ENCODE data around the gene PDGFRA. TPM values are rescaled to one million over a fixed set of nuclear protein-coding genes. Genes with fewer than 3 reads are reported as not detected.
"Not testable (repeated sequence)": the region's sequence is repeated elsewhere in the genome, so short reads cannot be mapped to it uniquely, and the experiment has no call there.

PDGFRA gene
- total RNA-seq, 1 donor from 2014 or later: 215 TPM

GRCh38 chr4:54252312-54252711 is 23.2 kb downstream of the PDGFRA start:
- DNase-seq (ENCODE audit: extremely low spot score, unreplicated experiment); H3K27ac Mint-ChIP-seq; H3K4me3 Mint-ChIP-seq; H3K9me3 Mint-ChIP-seq; H3K4me1 Mint-ChIP-seq (ENCODE audit: unreplicated experiment); H3K27me3 Mint-ChIP-seq: not testable (repeated sequence)
- H3K36me3 Mint-ChIP-seq: peaks cover 18% of the 10 kb centered on the region

- no peak for TF ChIP-seq CTCF (conservative IDR thresholded peaks at IDR 0.05)
Observed at GRCh38 chr4:54254116-54254914, 25.2 kb downstream of the PDGFRA start.

GRCh38 chr4:54254915-54255246 is 25.8 kb downstream of the PDGFRA start:
- Mint-ChIP-seq H3K36me3 (peaks cover 25% of the 10 kb centered on the region), H3K4me1 (ENCODE audit: unreplicated experiment) (peaks cover 4% of the 10 kb centered on the region), H3K9me3 (no peaks in the 10 kb centered on the region), H3K27ac (no peak overlapping the region), H3K27me3 (no peaks in the 10 kb centered on the region), H3K4me3 (no peak overlapping the region)
- TF ChIP-seq CTCF (conservative IDR thresholded peaks at IDR 0.05): no peak
- DNase-seq (ENCODE audit: extremely low spot score, unreplicated experiment): no peak

More at GRCh38 chr4:54254116-54254914, 25.2 kb downstream of the PDGFRA start:
- Mint-ChIP-seq H3K27me3 (no peaks in the 10 kb centered on the region), H3K4me3 (no peak overlapping the region), H3K4me1 (ENCODE audit: unreplicated experiment) (peaks cover 4% of the 10 kb centered on the region), H3K27ac (no peak overlapping the region), H3K9me3 (no peaks in the 10 kb centered on the region), H3K36me3 (peaks cover 25% of the 10 kb centered on the region)
- no peak for DNase-seq (ENCODE audit: extremely low spot score, unreplicated experiment)

- Mint-ChIP-seq H3K9me3 (no peaks in the 10 kb centered on the region), H3K27me3 (no peaks in the 10 kb centered on the region), H3K36me3 (peaks cover 25% of the 10 kb centered on the region), H3K27ac (no peak overlapping the region), H3K4me3 (no peak overlapping the region), H3K4me1 (ENCODE audit: unreplicated experiment) (peaks cover 4% of the 10 kb centered on the region)
- no peak for DNase-seq (ENCODE audit: extremely low spot score, unreplicated experiment)
- TF ChIP-seq CTCF (conservative IDR thresholded peaks at IDR 0.05): no peak
Observed at GRCh38 chr4:54255881-54256280, 26.8 kb downstream of the PDGFRA start.

- Mint-ChIP-seq H3K27me3 (no peaks in the 10 kb centered on the region), H3K27ac (no peak overlapping the region), H3K4me3 (no peak overlapping the region), H3K4me1 (ENCODE audit: unreplicated experiment) (peaks cover 4% of the 10 kb centered on the region), H3K9me3 (no peaks in the 10 kb centered on the region), H3K36me3 (peaks cover 25% of the 10 kb centered on the region)
- no peak for DNase-seq (ENCODE audit: extremely low spot score, unreplicated experiment)
- no peak for TF ChIP-seq CTCF (conservative IDR thresholded peaks at IDR 0.05)
Observed at GRCh38 chr4:54256491-54257486, 27.7 kb downstream of the PDGFRA start.

GRCh38 chr4:54265366-54265765 is 36.3 kb downstream of the PDGFRA start:
- DNase-seq (ENCODE audit: extremely low spot score, unreplicated experiment): no peak
- no peaks in the 10 kb centered on the region for H3K4me1 Mint-ChIP-seq (ENCODE audit: unreplicated experiment)
- no peak overlapping the region for H3K27ac Mint-ChIP-seq
- TF ChIP-seq CTCF (conservative IDR thresholded peaks at IDR 0.05): no peak
- no peaks in the 10 kb centered on the region for H3K27me3 Mint-ChIP-seq
- H3K36me3 Mint-ChIP-seq: peaks cover 23% of the 10 kb centered on the region
- H3K9me3 Mint-ChIP-seq: no peaks in the 10 kb centered on the region
- no peak overlapping the region for H3K4me3 Mint-ChIP-seq

Measured in type B pancreatic cell (in vitro differentiated cells).